Liver (tissue), 3 donors: Measurements from ENCODE around the gene C2CD5.

Source experiments
- GABPA ChIP-seq, 2 donors: IDR thresholded peaks in 1 of 2; conservative IDR thresholded peaks in 1 of 2; 2 replicates each; pipeline ENCODE4 v1.6.1; 2016; ENCODE audit warnings: antibody characterized with exemption in 2 of 2, mild to moderate bottlenecking in 1 of 2, moderate library complexity in 1 of 2
- SP1 ChIP-seq: IDR thresholded peaks from 2 replicates; pipeline ENCODE4 v1.6.1; 2018; ENCODE audit warnings: antibody characterized with exemption, mild to moderate bottlenecking
- TAF1 ChIP-seq: conservative IDR thresholded peaks from 2 replicates; pipeline ENCODE4 v1.6.1; 2016; ENCODE audit warnings: antibody characterized with exemption, mild to moderate bottlenecking
- TF ChIP-seq, protein P1 (sequence below): fragments of 150-350 bp; IDR thresholded peaks from 2 replicates; pipeline ENCODE4 v1.5.1; 2017; ENCODE audit warnings: improper control_type of control experiment, low read depth, low read length; ENCODE audit not compliant: missing input control
- TF ChIP-seq, protein P2 (sequence below): IDR thresholded peaks from 2 replicates; pipeline ENCODE4 v1.6.1; 2016; ENCODE audit warnings: antibody characterized with exemption
- donor health status: healthy.
- donor health status: healthy.

DNA sequence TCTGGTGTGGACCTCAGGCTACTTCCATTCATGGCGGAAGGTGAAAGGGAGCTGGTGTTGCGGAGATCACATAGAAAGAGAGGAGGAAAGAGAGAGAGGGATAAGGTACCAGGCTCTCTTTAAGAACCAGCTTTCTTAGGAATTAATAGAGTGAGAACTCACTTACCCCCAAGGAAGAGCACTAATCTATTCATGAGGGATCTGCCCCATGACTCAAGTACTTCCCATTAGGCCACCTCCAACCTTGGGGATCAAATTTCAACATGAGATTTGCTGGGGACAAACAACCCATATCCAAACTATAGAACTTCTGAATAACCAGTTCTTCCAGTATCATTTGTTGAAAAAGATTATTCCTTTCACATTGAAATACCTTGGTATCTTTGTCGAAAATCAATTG, 34.0 kb upstream of the C2CD5 start:
- TF ChIP-seq TAF1, result no peak
- TF ChIP-seq, protein P1, sequence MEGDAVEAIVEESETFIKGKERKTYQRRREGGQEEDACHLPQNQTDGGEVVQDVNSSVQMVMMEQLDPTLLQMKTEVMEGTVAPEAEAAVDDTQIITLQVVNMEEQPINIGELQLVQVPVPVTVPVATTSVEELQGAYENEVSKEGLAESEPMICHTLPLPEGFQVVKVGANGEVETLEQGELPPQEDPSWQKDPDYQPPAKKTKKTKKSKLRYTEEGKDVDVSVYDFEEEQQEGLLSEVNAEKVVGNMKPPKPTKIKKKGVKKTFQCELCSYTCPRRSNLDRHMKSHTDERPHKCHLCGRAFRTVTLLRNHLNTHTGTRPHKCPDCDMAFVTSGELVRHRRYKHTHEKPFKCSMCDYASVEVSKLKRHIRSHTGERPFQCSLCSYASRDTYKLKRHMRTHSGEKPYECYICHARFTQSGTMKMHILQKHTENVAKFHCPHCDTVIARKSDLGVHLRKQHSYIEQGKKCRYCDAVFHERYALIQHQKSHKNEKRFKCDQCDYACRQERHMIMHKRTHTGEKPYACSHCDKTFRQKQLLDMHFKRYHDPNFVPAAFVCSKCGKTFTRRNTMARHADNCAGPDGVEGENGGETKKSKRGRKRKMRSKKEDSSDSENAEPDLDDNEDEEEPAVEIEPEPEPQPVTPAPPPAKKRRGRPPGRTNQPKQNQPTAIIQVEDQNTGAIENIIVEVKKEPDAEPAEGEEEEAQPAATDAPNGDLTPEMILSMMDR, result no peak
- TF ChIP-seq SP1, result no peak
- TF ChIP-seq GABPA (IDR thresholded peaks at IDR 0.05 in 1 of 2, conservative IDR thresholded peaks at IDR 0.05 in 1 of 2), result no peak
- TF ChIP-seq, protein P2, sequence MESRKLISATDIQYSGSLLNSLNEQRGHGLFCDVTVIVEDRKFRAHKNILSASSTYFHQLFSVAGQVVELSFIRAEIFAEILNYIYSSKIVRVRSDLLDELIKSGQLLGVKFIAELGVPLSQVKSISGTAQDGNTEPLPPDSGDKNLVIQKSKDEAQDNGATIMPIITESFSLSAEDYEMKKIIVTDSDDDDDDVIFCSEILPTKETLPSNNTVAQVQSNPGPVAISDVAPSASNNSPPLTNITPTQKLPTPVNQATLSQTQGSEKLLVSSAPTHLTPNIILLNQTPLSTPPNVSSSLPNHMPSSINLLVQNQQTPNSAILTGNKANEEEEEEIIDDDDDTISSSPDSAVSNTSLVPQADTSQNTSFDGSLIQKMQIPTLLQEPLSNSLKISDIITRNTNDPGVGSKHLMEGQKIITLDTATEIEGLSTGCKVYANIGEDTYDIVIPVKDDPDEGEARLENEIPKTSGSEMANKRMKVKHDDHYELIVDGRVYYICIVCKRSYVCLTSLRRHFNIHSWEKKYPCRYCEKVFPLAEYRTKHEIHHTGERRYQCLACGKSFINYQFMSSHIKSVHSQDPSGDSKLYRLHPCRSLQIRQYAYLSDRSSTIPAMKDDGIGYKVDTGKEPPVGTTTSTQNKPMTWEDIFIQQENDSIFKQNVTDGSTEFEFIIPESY, result no peak
